ENCODE data around the gene METTL9.
"Not testable (repeated sequence)": the region's sequence is repeated elsewhere in the genome, so short reads cannot be mapped to it uniquely, and the experiment has no call there.

The METTL9 gene

GRCh38 chr16:21667575-21667974 lies 68.2 kb downstream of the METTL9 start:
- no peak for DNase-seq

DNA sequence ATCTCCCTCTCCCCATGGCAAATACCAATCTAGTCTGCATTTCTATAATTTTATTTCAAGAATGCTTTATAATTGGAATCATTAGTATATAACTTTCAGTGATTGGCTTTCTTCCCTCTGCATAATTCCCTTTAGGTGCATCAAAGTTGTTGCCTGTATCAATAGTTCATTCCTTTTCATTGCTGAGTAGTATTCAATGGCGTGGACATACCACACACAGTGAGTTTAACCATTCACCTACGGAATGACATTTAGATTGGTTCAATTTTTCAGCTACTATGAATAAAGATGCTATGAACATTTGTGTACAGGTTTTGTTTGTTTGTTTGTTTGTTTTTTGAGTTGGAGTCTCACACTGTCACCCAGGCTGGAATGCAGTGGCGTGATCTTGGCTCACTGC lies 74.1 kb downstream of the METTL9 start:
- DNase-seq, result no peak

DNA sequence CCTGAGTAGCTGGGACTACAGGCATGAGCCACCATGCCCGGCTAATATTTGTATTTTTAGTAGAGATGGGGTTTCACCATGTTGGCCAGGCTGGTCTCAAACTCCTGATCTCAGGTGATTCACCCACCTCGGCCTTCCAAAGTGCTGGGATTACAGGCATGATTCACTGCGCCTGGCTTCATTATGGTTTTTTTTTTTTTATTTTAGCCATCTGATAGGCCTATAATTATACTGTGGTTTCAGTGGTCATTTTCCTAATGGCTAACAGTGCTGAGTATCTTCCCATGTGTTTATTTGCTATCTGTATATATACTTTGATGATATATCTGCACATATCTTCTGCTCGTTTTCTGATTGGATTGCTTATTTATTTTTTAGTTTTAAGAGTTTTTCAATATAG lies 75.1 kb downstream of the METTL9 start:
- not testable (repeated sequence) for DNase-seq

DNA sequence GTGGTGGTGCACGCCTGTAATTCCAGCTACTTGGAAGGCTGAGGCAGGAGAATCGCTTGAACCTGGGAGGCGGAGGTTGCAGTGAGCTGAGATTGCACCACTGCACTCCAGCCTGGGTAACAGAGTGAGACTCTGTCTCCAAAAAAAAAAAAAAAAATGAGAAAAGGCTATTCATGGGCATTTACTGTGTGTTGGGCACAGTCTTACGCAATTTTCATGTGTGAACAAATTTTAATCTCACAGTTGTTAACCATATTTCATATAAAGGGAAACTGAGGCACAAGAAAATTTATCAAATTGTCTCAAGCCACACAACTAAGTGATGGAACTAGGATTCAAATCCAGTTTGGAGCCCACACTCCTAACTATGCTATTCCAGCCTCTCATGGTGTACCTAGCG lies 81.3 kb downstream of the METTL9 start:
- DNase-seq, result not testable (repeated sequence)

GRCh38 chr16:21683184-21683583 lies 83.8 kb downstream of the METTL9 start:
- DNase-seq, result no peak

DNA sequence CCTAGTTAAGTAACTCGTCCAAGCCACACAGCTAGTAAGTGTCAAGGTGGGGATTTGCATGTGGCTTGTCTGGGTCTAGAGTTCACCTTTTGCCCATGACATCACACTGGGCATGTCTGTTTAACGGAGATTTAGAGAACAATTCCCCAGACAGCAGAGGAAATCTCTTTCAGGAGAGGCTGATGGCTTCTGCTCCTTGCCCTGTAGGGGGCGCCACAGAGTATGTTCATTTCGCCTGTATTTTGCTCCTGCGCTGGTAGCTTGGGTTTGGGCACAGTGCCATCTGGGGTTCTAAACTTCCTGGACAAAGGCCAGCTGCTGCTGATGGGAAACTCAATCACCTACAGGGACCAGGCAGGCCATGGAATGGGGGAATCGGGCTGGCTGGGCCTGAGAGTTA lies 84.8 kb downstream of the METTL9 start:
- DNase-seq, result no peak

- DNase-seq, result no peak
Measured at GRCh38 chr16:21685034-21685455, 85.7 kb downstream of the METTL9 start.

DNA sequence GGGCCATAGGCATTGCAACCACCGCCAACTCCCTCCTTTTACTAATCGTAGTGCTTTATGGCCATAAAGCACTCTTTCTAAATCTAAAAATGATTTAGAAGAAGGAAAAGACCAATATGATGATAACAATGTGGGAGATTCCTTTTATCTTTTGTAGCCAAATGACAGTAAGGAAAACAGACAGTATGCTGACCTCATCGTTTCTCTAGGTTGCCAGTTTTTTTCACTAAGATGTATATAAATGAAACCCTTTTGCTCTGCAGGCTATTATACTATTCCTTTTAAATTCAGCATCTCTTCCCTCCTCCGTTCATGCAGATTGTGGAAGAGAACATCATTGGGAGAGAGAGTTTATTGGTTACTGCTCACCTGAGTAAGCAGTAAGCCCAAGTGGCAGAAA lies 89.7 kb downstream of the METTL9 start:
- no peak for DNase-seq

DNA sequence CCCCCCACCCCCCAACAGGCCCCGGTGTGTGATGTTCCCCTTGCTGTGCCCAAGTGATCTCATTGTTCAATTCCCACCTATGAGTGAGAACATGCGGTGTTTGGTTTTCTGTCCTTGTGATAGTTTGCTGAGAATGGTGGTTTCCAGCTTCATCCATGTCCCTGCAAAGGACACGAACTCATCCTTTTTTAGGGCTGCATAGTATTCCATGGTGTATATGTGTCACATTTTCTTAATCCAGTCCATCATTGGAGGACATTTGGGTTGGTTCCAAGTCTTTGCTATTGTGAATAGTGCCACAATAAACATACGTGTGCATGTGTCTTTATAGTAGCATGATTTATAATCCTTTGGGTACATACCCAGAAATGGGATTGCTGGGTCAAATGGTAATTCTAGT lies 91.6 kb downstream of the METTL9 start:
- not testable (repeated sequence) for DNase-seq

DNA sequence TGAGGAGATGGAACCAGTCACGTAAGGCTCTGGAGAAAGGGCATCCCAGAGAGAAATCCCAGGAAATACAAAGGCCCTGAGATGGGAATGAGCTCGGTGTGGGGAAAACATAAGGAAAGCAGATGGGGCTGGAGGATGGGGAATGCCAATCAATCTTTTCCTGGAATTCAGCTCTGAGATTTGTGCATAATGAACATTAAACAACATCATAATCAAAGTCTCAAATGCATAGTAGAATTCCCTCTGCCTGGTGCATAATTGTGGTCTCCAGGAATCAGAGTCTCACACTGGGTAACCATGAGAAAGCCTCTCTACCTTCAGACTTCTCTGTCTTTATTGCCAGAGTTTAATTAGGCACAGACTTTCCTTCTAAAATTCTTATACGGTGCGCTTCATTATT lies 95.2 kb downstream of the METTL9 start:
- no peak for DNase-seq

DNA sequence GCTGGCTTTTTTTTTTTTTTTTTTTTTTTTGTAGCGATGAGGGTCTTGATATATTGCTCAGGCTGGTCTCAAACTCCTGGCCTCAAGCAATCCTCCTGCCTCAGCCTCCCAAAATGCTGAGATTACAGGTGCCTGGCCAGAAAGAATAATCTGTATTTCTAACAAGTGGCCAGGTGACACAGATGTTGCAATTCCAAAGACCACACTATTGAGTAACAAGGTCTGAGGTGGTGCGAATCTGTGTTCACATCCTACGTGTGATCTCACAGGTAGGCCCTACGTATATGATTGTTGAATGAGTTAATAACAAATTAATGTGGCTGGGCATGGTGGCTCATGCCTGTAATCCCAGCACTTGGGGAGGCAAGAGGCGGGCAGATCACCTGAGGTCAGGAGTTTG lies 97.7 kb downstream of the METTL9 start:
- no peak for DNase-seq

GRCh38 chr16:21698169-21699032 lies 99.0 kb downstream of the METTL9 start:
- DNase-seq, result no peak

- no peak for DNase-seq
Measured at GRCh38 chr16:21701271-21701670, 101.9 kb downstream of the METTL9 start.

DNA sequence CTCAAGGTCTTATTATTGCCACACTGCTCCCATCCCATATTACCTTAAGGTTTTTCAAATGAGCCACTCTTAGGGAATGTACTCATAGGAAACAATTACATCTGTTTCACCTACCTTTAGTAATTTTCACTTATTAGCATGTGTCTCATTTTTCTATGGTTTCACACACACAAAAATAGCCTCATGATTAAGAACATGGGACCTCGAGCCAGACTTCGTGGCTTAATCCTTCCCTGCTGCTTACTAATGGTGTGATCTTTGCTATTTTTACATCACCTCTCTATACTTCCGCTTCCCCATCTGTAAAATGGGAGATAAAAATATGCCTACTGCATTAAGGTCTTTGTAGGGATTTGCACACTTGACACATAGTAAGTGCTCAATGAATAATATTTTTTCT lies 102.9 kb downstream of the METTL9 start:
- no peak for DNase-seq

DNA sequence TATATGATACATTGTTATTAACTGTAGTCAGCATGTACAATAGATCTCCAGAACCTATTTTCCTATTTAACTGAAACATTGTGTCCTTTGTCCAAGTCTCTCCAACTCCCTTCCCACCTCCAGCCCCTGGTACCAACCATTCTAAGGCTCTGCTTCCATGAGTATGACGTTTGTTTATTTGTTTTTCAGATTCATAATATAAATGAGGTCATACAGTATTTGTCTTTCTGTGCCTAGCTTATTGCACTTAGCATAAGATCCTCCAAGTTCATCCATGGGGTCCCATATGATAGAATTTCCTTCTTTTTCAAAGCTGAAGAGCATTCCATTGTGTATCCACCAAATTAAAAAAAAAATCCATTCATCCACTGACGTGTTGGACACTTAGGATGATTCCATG lies 103.8 kb downstream of the METTL9 start:
- no peak for DNase-seq

GRCh38 chr16:21703589-21704174 lies 104.3 kb downstream of the METTL9 start:
- no peak for DNase-seq

DNA sequence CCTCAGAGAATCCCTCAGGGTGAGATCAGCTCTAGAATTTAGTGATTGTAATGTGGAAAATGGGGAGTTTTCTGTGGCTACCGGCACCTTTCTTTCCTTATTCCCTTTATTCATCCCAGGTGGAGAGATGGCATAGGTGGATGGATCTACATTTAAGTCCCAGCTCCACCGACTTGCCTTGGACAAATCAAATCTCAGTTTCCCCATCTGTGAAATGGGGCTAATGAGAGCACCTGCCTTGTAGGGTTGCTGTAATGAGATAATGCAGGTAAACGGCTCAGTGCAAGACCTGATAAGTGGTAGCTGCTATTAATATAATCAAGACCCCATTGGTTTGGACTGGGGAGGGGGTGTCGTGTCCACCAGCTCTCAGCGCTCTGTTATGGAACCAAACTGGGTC lies 104.9 kb downstream of the METTL9 start:
- no peak for DNase-seq

- no peak for DNase-seq
Measured at GRCh38 chr16:21704733-21705132, 105.4 kb downstream of the METTL9 start.
